MM.1S (cell line): Measurements from ENCODE around the gene PAQR9.

Source experiments
- DNase-seq: peaks from one replicate; pipeline ENCODE4 v3.0.0-alpha.2; 2015
- H2AFZ ChIP-seq: fragments of 300-600 bp; sonication (generic); 2 replicates; pipeline ENCODE4 v1.6.0; 2016; ENCODE audit warnings: antibody characterized with exemption, low read length
- H3F3A ChIP-seq: fragments of 300-600 bp; sonication (generic); 2 replicates; pipeline ENCODE4 v1.6.1; 2016; ENCODE audit warnings: mild to moderate bottlenecking, antibody characterized with exemption, low read length, moderate library complexity, mixed read lengths; ENCODE audit not compliant: insufficient read depth
- H3K27ac ChIP-seq: fragments of 300-600 bp; sonication (generic); 2 replicates; pipeline ENCODE4 v1.5.1; 2016; ENCODE audit warnings: mild to moderate bottlenecking, low read length
- H3K27me3 ChIP-seq: fragments of 300-600 bp; sonication (generic); replicated peaks from 2 replicates; pipeline ENCODE4 v1.6.0; 2016; ENCODE audit warnings: low read length; ENCODE audit not compliant: insufficient read depth
- H3K36me3 ChIP-seq: fragments of 300-600 bp; sonication (generic); replicated peaks from 2 replicates; pipeline ENCODE4 v1.6.1; 2016; ENCODE audit warnings: mild to moderate bottlenecking, low read length, mixed read lengths; ENCODE audit not compliant: insufficient read depth
- H3K4me1 ChIP-seq: fragments of 300-600 bp; sonication (generic); 2 replicates; pipeline ENCODE4 v1.6.1; 2016; ENCODE audit warnings: low read length, mixed read lengths
- H3K4me2 ChIP-seq: fragments of 300-600 bp; sonication (generic); 2 replicates; pipeline ENCODE4 v1.6.0; 2016; ENCODE audit warnings: low read depth, low read length
- H3K4me3 ChIP-seq: fragments of 300-600 bp; sonication (generic); 2 replicates; pipeline ENCODE4 v1.5.1; 2016; ENCODE audit warnings: low read length, mixed read lengths
- H3K79me2 ChIP-seq: fragments of 300-600 bp; sonication (generic); 2 replicates; pipeline ENCODE4 v1.6.1; 2016; ENCODE audit warnings: mixed run types, low read length, mixed read lengths
- H3K9ac ChIP-seq: fragments of 300-600 bp; sonication (generic); 2 replicates; pipeline ENCODE4 v1.6.1; 2016; ENCODE audit warnings: low read length, mixed read lengths
- H3K9me2 ChIP-seq: fragments of 300-600 bp; sonication (generic); replicated peaks from 2 replicates; pipeline ENCODE4 v1.6.1; 2016; ENCODE audit warnings: mild to moderate bottlenecking, low read length, mixed read lengths; ENCODE audit not compliant: insufficient read depth
- H3K9me3 ChIP-seq: fragments of 300-600 bp; sonication (generic); replicated peaks from 2 replicates; pipeline ENCODE4 v1.6.1; 2016; ENCODE audit warnings: mild to moderate bottlenecking, low read length, mixed read lengths; ENCODE audit not compliant: insufficient read depth
- H4K20me1 ChIP-seq: fragments of 300-600 bp; sonication (generic); 2 replicates; pipeline ENCODE4 v1.6.1; 2016; ENCODE audit warnings: mild to moderate bottlenecking, low read length, moderate library complexity, mixed read lengths; ENCODE audit not compliant: insufficient read depth
- CTCF ChIP-seq: fragments of 300-600 bp; sonication (generic); IDR thresholded peaks from 2 replicates; pipeline ENCODE4 v1.5.1; 2016; ENCODE audit warnings: antibody characterized with exemption, low read length, mixed read lengths
- EZH2 ChIP-seq: fragments of 300-600 bp; sonication (generic); optimal IDR thresholded peaks from 2 replicates; pipeline ENCODE3; 2017; ENCODE audit warnings: low read depth, mild to moderate bottlenecking, antibody characterized with exemption, low read length, mixed read lengths
- EZH2phosphoT487 ChIP-seq: fragments of 300-600 bp; sonication (generic); IDR thresholded peaks from 2 replicates; pipeline ENCODE4 v1.6.1; 2018; ENCODE audit warnings: antibody characterized with exemption, low read length

Gene PAQR9

GRCh38 chr3:142962175-142962519, 1.3 kb downstream of the PAQR9 start:
- H3K9me3 ChIP-seq = no peaks in the 10 kb centered on the region
- H3K79me2 ChIP-seq = no peaks in the 10 kb centered on the region
- no peak overlapping the region for H2AFZ ChIP-seq
- TF ChIP-seq EZH2phosphoT487 (no peak), EZH2 (no peak), CTCF (no peak)
- no peaks in the 10 kb centered on the region for H3F3A ChIP-seq
- H3K27me3 ChIP-seq = 0 out of 2 replicates have a peak, but pooled peaks cover 3% of the 10 kb centered on the region
- no peaks in the 10 kb centered on the region for H4K20me1 ChIP-seq
- no peaks in the 10 kb centered on the region for H3K9me2 ChIP-seq
- H3K36me3 ChIP-seq = no peaks in the 10 kb centered on the region
- no peaks in the 10 kb centered on the region for H3K4me1 ChIP-seq
- no peak overlapping the region for H3K4me3 ChIP-seq
- no peak for DNase-seq
- H3K27ac ChIP-seq = no peak overlapping the region
- H3K9ac ChIP-seq = no peak overlapping the region
- no peak overlapping the region for H3K4me2 ChIP-seq

- no peak overlapping the region for H3K9ac ChIP-seq
- no peaks in the 10 kb centered on the region for H3K9me2 ChIP-seq
- no peak overlapping the region for H3K27ac ChIP-seq
- H3K4me2 ChIP-seq = no peak overlapping the region
- 0 out of 2 replicates have a peak, but pooled peaks cover 3% of the 10 kb centered on the region for H3K27me3 ChIP-seq
- H3F3A ChIP-seq = no peaks in the 10 kb centered on the region
- DNase-seq = no peak
- TF ChIP-seq EZH2 (no peak), CTCF (no peak), EZH2phosphoT487 (no peak)
- no peak overlapping the region for H2AFZ ChIP-seq
- no peaks in the 10 kb centered on the region for H3K4me1 ChIP-seq
- no peaks in the 10 kb centered on the region for H4K20me1 ChIP-seq
- H3K4me3 ChIP-seq = no peak overlapping the region
- H3K9me3 ChIP-seq = no peaks in the 10 kb centered on the region
- H3K36me3 ChIP-seq = no peaks in the 10 kb centered on the region
- H3K79me2 ChIP-seq = no peaks in the 10 kb centered on the region
Observed at GRCh38 chr3:142961539-142961938, 1.9 kb downstream of the PAQR9 start.

GRCh38 chr3:142960322-142960850, 3.1 kb downstream of the PAQR9 start:
- Histone ChIP-seq H3K27me3 (0 out of 2 replicates have a peak, but pooled peaks cover 3% of the 10 kb centered on the region), H3K9me2 (no peaks in the 10 kb centered on the region), H3K4me1 (no peaks in the 10 kb centered on the region), H3K4me3 (no peak overlapping the region), H3K79me2 (no peaks in the 10 kb centered on the region), H3K36me3 (no peaks in the 10 kb centered on the region), H3K27ac (no peak overlapping the region), H3K9me3 (no peaks in the 10 kb centered on the region), H3K4me2 (no peak overlapping the region), H2AFZ (no peak overlapping the region), H3K9ac (no peak overlapping the region), H3F3A (no peaks in the 10 kb centered on the region), H4K20me1 (no peaks in the 10 kb centered on the region)
- no peak for TF ChIP-seq CTCF
- TF ChIP-seq EZH2 = no peak
- TF ChIP-seq EZH2phosphoT487 = no peak
- DNase-seq = no peak
